Mammary epithelial cell (primary cell): Measurements from ENCODE around the gene LRRC37A3.
"Not testable (repeated sequence)": the region's sequence is repeated elsewhere in the genome, so short reads cannot be mapped to it uniquely, and the experiment has no call there.

ENCODE experiments used
- EZH2 ChIP-seq: IDR thresholded peaks from 2 replicates; pipeline ENCODE4 v1.6.1; 2012; ENCODE audit warnings: low read length, inconsistent platforms, borderline replicate concordance
- TF ChIP-seq, protein P1 (sequence below), 2 donors: IDR thresholded peaks in 1 of 2; conservative IDR thresholded peaks in 1 of 2; 2 replicates each; pipeline ENCODE4 v1.5.1; 2011 to 2012; ENCODE audit warnings: inconsistent platforms in 2 of 2, low read length in 2 of 2, mild to moderate bottlenecking in 2 of 2, control low read depth in 1 of 2, low read depth in 1 of 2; ENCODE audit not compliant: insufficient read depth in 1 of 2; ENCODE audit errors: extremely low read depth in 1 of 2

DNA sequence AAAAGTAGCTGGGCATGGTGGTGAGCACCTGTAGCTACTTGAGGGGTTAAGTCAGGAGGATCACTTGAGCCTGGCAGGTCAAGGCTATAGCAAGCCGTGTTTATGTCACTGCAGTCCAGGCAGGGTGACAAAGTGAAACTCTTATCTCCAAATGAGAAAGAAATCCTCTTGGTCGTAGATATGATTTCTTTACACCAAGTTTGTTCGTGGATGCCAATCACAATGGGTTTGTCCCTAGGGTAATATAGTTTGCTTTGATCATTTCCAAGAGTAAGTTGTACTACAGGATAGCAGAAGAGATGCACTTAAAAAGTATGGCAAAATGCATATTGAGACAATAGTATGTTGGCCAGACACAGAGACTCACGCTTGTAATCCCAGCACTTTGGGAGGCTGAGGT lies 6.0 kb upstream of the LRRC37A3 start:
- TF ChIP-seq, protein P1, sequence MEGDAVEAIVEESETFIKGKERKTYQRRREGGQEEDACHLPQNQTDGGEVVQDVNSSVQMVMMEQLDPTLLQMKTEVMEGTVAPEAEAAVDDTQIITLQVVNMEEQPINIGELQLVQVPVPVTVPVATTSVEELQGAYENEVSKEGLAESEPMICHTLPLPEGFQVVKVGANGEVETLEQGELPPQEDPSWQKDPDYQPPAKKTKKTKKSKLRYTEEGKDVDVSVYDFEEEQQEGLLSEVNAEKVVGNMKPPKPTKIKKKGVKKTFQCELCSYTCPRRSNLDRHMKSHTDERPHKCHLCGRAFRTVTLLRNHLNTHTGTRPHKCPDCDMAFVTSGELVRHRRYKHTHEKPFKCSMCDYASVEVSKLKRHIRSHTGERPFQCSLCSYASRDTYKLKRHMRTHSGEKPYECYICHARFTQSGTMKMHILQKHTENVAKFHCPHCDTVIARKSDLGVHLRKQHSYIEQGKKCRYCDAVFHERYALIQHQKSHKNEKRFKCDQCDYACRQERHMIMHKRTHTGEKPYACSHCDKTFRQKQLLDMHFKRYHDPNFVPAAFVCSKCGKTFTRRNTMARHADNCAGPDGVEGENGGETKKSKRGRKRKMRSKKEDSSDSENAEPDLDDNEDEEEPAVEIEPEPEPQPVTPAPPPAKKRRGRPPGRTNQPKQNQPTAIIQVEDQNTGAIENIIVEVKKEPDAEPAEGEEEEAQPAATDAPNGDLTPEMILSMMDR (conservative IDR thresholded peaks at IDR 0.05 in 1 of 2, IDR thresholded peaks at IDR 0.05 in 1 of 2; ENCODE audit: extremely low read depth in 1 of 2, insufficient read depth in 1 of 2, low read depth in 1 of 2, low read length in 2 of 2): not testable (repeated sequence)
- TF ChIP-seq EZH2: not testable (repeated sequence)
